ENCODE data around the gene AFDN.

DNA sequence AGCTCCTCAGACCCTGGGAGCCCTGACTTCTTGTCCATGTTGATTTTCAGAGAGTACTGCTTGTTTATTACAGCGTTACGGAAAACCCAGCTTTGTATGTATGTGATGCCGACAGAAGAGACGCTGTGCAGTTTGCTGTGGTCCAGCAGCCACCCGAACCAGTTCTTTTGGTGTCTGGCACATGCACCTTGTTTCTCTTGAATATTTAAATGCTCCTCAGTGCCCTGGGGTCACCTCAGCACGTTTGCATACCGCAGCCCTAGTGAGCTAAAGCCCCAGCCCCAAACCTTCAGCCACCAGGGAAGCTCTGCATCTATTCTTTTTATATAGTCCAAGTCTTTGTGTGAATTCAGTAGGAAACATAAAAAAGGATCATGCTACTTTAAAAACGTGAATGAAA, 39.9 kb downstream of the AFDN start:
- TF ChIP-seq, protein P1, sequence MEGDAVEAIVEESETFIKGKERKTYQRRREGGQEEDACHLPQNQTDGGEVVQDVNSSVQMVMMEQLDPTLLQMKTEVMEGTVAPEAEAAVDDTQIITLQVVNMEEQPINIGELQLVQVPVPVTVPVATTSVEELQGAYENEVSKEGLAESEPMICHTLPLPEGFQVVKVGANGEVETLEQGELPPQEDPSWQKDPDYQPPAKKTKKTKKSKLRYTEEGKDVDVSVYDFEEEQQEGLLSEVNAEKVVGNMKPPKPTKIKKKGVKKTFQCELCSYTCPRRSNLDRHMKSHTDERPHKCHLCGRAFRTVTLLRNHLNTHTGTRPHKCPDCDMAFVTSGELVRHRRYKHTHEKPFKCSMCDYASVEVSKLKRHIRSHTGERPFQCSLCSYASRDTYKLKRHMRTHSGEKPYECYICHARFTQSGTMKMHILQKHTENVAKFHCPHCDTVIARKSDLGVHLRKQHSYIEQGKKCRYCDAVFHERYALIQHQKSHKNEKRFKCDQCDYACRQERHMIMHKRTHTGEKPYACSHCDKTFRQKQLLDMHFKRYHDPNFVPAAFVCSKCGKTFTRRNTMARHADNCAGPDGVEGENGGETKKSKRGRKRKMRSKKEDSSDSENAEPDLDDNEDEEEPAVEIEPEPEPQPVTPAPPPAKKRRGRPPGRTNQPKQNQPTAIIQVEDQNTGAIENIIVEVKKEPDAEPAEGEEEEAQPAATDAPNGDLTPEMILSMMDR (IDR thresholded peaks at IDR 0.05 in 2 of 3, conservative IDR thresholded peaks at IDR 0.05 in 1 of 3; ENCODE audit: control insufficient read depth in 2 of 3, extremely low read depth in 1 of 3, insufficient read depth in 1 of 3, low read depth in 3 of 3, low read length in 3 of 3) = no peak
- TF ChIP-seq HDAC2 (IDR thresholded peaks at IDR 0.05) (no peak), SUPT20H (IDR thresholded peaks at IDR 0.05; ENCODE audit: borderline replicate concordance, control insufficient read depth, low read depth, low read length) (no peak), YY1 (IDR thresholded peaks at IDR 0.05; ENCODE audit: low read depth, low read length) (no peak), GATAD2B (conservative IDR thresholded peaks at IDR 0.05; ENCODE audit: low read depth) (no peak), NBN (IDR thresholded peaks at IDR 0.05) (no peak), EZH2 (IDR thresholded peaks at IDR 0.05; ENCODE audit: borderline replicate concordance, control insufficient read depth, low read depth, low read length) (no peak), EED (IDR thresholded peaks at IDR 0.05; ENCODE audit: low read depth) (no peak), SIN3A (IDR thresholded peaks at IDR 0.05; ENCODE audit: low read depth, low read length) (no peak)
- TF ChIP-seq, protein P2, sequence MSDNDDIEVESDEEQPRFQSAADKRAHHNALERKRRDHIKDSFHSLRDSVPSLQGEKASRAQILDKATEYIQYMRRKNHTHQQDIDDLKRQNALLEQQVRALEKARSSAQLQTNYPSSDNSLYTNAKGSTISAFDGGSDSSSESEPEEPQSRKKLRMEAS (IDR thresholded peaks at IDR 0.05; ENCODE audit: low read depth, low read length) = no peak

All from GM12878 (cell line).